ACC112 (cell line): ENCODE results near the gene ALLC.
"Not testable (repeated sequence)": the region's sequence is repeated elsewhere in the genome, so short reads cannot be mapped to it uniquely, and the experiment has no call there.

Source experiments
- H2AFZ ChIP-seq: fragments of 200-600 bp; sonication (generic); one replicate; pipeline ENCODE4 v1.6.0; 2017; ENCODE audit warnings: antibody characterized with exemption, low read length; ENCODE audit not compliant: unreplicated experiment
- H3K27ac ChIP-seq: fragments of 200-600 bp; sonication (generic); 2 replicates; pipeline ENCODE4 v1.5.1; 2014; ENCODE audit warnings: low read depth, mild to moderate bottlenecking, antibody characterized with exemption, low read length, moderate library complexity
- H3K27me3 ChIP-seq: fragments of 200-600 bp; sonication (generic); 2 replicates; pipeline ENCODE4 v1.6.1; 2014; ENCODE audit warnings: mild to moderate bottlenecking, antibody characterized with exemption, low read length, moderate library complexity, mixed read lengths; ENCODE audit not compliant: insufficient read depth
- H3K36me3 ChIP-seq: fragments of 200-600 bp; sonication (generic); 2 replicates; pipeline ENCODE4 v1.6.1; 2016; ENCODE audit warnings: mild to moderate bottlenecking, antibody characterized with exemption, low read length, moderate library complexity, mixed read lengths; ENCODE audit not compliant: insufficient read depth
- H3K4me1 ChIP-seq: fragments of 200-600 bp; sonication (generic); one replicate; pipeline ENCODE4 v1.6.1; 2016; ENCODE audit warnings: low read length, mixed read lengths; ENCODE audit not compliant: insufficient read depth, unreplicated experiment, control insufficient read depth
- H3K4me3 ChIP-seq: fragments of 200-600 bp; sonication (generic); 2 replicates; pipeline ENCODE4 v1.5.1; 2014; ENCODE audit warnings: mild to moderate bottlenecking, low read depth, low read length
- H3K79me2 ChIP-seq: fragments of 200-600 bp; sonication (generic); one replicate; pipeline ENCODE4 v1.6.0; 2016; ENCODE audit warnings: low read length; ENCODE audit not compliant: control insufficient read depth, unreplicated experiment, insufficient read depth

The ALLC gene

DNA sequence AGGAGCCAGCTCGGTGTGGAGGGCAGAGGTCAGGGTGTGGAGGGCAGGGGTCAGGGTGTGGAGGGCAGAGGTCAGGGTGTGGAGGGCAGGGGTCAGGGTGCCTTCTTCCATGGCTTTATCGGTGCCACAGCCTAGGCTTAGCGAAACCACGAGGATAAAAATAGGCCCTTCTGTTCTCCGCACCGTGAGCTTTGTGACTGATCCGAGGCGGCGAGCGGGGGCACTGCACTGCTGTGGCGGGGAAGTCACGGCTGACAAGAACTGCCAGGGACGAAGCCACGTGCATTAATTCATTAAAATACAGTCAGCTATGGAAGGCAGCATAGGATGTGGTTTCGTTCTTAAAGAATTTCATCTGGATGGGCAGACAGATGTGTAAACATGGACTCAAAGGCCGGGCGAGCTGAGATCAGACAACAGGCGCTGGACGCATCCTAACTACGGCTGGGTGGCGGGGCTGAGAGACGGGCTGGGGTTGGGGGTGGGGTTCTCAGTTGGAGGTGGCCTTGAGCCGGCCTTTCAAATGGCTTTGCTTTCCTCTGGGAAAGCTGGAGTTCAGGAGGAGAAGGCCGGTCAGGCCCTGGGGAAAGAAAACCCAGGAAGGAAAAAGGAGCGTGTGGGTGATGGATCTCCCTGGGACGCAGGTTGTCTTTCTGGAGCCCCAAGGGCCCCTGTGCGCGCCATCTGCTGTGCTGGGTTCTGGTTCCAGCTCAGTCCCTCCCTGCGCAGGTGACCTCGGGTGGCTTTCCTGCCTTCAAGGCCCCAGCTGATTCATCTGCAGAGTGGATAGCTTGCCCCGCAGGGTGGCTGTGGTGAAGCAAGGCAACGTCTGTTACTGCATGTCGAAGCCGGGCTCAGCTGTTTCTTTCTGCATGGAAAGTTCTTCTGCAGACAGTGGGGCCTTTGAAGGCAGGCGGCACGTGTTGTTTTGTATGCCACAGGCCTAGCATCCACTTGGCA is 958 bp upstream of the ALLC start:
- no peaks in the 10 kb centered on the region for H3K4me1 ChIP-seq
- no peak overlapping the region for H2AFZ ChIP-seq
- no peaks in the 10 kb centered on the region for H3K27me3 ChIP-seq
- no peak overlapping the region for H3K4me3 ChIP-seq
- no peaks in the 10 kb centered on the region for H3K36me3 ChIP-seq
- no peak overlapping the region for H3K27ac ChIP-seq
- H3K79me2 ChIP-seq = no peaks in the 10 kb centered on the region

DNA sequence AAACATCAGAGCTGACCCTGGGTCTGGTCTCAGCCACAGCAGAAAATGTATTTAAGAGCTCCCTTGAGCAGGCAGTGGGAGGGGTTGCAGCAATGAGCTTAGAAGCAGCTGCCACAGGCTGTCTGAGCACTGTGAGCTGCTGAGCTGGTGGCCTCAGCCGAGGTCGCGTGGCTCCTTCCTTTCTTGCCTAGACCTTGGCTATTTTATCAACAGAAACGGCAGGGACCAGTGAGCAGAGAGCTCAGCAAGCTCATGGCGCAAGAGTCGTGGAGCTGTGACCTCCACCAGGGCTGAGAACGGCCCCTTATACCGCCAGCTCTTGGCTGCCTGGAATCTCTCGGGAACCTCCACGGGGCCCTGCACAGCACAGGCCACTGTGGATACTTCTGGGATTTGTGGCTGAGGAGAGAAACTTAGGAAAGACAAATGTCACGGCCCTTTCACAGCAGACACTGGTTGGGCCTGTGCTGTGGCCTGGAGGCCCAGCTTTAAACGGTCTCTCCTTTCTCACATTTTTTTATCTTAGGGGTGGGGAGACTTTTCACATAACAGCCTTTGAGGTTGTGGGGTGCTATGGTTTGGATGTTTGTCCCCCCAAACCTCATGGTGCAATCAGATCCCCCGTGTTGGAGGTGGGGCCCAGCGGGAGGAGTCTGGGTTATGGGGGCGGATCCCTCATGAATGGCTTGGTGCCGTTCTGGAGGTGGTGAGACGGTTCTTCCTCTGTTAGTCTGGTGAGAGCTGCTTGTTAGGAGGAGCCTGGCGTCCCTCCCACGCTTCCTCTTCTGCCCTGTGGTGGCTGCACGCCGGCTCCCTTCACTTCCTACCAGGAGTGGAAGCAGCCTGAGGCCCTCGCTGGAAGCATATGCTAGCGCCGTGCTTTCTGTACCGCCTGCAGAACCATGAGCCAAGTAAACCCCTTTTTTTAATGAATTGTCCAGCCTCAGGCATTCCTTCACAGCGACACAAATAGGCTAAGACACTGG is 1.7 kb downstream of the ALLC start:
- H3K79me2 ChIP-seq = no peaks in the 10 kb centered on the region
- H3K36me3 ChIP-seq = no peaks in the 10 kb centered on the region
- no peak overlapping the region for H2AFZ ChIP-seq
- peaks cover 6% of the 10 kb centered on the region; the same call in 1 of the 2 replicates for H3K27me3 ChIP-seq
- H3K4me3 ChIP-seq = no peak overlapping the region
- no peaks in the 10 kb centered on the region for H3K4me1 ChIP-seq
- no peak overlapping the region for H3K27ac ChIP-seq

DNA sequence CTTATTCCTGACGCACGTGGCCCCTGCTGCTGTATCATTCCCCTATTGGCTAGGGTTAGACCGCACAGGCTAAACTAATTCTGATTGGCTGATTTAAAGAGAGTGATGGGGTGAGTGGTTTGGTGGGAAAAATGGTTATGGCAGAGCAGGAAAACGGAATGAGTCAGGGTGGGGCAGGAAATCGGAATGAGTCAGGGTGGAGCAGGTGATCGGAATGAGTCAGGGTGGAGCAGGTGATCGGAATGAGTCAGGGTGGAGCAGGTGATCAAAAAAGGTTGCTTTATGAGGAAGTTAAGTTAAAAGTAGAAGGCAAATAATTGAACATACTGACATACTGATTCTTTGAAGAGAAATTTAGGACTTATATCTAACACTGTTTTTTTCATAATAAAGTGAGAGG is 2.6 kb downstream of the ALLC start:
- H3K36me3 ChIP-seq, H2AFZ ChIP-seq, H3K79me2 ChIP-seq, H3K4me3 ChIP-seq, H3K27ac ChIP-seq, H3K4me1 ChIP-seq, H3K27me3 ChIP-seq: not testable (repeated sequence)

DNA sequence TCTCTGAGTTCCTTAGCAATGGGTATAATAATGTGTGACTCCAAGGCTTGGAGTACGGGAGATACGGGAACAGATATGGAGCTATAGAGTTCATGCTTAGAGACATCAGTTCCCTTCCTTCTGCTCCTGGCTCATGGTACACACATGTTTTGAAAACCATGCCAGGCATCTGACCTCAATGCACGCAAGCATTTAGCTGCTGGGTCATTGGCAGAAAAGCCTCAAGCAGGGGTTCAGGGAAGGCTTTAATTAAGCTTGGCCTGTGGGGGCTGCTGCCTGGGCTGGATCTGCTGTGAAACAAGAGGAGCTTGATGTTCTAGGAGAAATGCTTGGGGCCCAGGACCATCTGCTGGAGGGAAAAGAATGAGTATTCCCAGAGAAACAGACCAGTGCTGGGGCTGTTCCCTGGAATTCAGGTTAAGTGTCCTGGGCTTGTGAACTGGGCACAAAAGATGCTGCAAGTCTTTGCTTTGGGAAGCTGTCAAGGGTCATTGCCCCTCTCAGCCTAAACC is 3.2 kb downstream of the ALLC start:
- Histone ChIP-seq H3K27me3 (peaks cover 12% of the 10 kb centered on the region), H3K4me1 (no peaks in the 10 kb centered on the region), H3K36me3 (no peaks in the 10 kb centered on the region), H3K4me3 (no peak overlapping the region), H2AFZ (no peak overlapping the region), H3K79me2 (no peaks in the 10 kb centered on the region), H3K27ac (no peak overlapping the region)

DNA sequence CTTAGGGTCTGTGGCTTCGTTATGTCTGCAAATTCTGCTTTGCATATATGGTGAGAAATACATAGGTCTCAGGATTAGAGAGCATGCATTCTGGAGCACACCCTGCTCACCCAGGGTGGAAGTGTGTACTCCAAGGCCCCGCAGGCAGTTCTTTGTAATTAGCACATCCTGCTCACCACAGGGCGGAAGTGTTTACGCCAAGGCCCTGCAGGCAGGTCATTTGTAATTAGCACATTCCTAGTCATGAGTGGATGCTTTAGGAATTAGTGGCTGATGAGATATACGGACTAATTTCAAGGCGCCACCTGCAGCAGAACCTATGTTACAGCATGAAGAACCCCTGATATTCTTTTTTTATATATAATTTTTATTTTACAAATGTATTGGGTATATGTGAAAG is 4.2 kb downstream of the ALLC start:
- H3K27ac ChIP-seq = no peak overlapping the region
- no peaks in the 10 kb centered on the region for H3K4me1 ChIP-seq
- no peaks in the 10 kb centered on the region for H3K79me2 ChIP-seq
- H3K36me3 ChIP-seq = no peaks in the 10 kb centered on the region
- H3K4me3 ChIP-seq = no peak overlapping the region
- peaks cover 15% of the 10 kb centered on the region for H3K27me3 ChIP-seq
- H2AFZ ChIP-seq = no peak overlapping the region

DNA sequence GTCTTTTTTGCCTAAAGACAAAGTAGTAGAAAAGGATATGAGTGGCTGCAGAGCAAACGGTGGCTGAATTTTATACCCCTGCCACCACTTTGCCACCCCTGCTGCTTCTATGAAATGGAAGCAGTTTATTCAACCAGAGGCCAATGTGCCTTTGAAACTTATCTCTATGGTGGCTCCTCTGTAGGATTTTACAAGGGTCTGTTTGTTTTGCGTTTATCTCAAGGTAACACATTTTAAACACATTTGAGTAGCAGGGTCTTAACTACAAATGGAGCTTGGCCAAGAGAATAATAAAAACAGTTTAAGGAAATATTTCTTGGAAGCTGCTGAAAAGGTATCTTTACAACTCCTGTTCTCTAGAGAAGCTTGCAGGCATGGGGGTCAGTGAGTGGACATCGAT is 6.1 kb downstream of the ALLC start:
- Histone ChIP-seq H3K4me1 (no peaks in the 10 kb centered on the region), H3K36me3 (no peaks in the 10 kb centered on the region), H3K27me3 (peaks cover 15% of the 10 kb centered on the region), H2AFZ (no peak overlapping the region), H3K4me3 (no peak overlapping the region), H3K79me2 (no peaks in the 10 kb centered on the region), H3K27ac (no peak overlapping the region)

DNA sequence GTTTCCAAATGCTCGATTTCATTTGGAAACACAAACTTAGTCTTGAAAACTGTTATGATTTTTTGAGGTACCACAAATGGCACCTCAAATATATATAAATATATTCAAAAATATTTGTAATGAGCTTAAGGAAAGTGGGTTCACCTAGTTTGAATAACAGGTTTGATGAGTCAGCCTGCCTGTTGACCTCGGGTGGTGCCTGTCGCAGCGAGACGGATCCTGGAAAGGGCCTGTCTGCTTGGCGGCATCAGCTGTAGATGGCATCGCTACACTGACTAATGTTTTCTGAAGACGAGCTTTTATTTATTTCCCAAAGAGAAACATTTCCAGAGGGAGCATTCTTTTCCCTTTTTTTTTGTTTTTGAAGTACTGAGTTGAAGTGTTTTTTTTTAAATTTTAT is 6.9 kb downstream of the ALLC start:
- H3K4me1 ChIP-seq = no peaks in the 10 kb centered on the region
- H3K27me3 ChIP-seq = peaks cover 17% of the 10 kb centered on the region
- no peak overlapping the region for H2AFZ ChIP-seq
- H3K79me2 ChIP-seq = no peaks in the 10 kb centered on the region
- no peak overlapping the region for H3K27ac ChIP-seq
- H3K4me3 ChIP-seq = no peak overlapping the region
- no peaks in the 10 kb centered on the region for H3K36me3 ChIP-seq

DNA sequence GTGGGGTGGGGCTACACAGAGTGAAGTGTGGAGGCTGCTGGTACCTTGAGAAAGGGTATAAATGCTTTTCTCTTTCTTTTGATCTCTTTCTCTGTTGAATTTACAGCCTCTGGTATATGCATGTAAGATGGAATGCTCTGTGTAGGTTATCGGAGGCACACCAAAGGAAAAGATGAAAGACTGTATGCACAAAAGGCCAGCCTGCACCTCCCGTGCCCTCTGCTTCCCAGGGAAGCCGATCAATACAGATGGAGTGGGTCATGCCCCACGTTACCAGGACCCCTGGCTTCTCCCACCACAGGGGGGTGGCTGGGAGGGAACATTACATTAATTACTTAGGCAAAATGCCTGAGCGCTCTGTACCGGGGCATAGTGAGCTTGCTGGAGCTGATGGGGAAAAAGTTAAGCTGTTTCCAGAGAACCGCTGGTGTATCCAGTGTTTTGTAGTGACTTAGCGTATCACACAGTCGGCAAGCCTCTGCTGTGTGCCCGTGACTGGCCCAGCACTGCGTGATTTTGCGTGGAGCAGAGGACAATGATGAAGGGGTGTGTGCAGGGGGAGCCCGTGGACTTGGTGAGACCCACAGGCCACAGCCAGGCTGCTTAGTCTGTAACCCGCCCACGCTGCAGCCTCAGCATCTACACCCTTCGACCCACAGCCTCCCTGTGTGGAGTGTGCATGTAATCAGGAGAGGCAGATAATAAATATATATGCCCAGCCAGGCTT is 8.0 kb downstream of the ALLC start:
- H3K27me3 ChIP-seq = peaks cover 17% of the 10 kb centered on the region
- H3K79me2 ChIP-seq = no peaks in the 10 kb centered on the region
- H3K36me3 ChIP-seq = no peaks in the 10 kb centered on the region
- H3K4me3 ChIP-seq = no peak overlapping the region
- no peak overlapping the region for H3K27ac ChIP-seq
- H3K4me1 ChIP-seq = no peaks in the 10 kb centered on the region
- no peak overlapping the region for H2AFZ ChIP-seq

DNA sequence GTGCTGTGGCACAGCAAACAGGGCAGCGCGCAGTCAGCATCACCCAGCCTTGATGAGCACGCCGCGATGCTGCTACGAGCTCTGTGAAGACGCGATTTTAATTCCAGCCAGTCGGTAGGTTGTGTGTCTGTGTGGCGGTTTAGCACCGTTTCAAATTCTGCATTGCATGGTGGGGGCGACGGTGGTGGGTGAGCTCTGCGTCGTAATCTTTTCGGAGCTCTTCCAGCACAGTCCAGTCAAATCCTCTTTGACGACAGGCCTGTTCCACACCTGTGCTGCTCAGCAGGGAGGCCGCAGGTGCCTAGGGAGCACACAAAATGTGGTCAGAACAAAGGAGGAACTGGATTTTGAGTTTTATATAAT is 8.6 kb downstream of the ALLC start:
- Histone ChIP-seq H2AFZ (no peak overlapping the region), H3K36me3 (no peaks in the 10 kb centered on the region), H3K4me1 (no peaks in the 10 kb centered on the region), H3K27ac (no peak overlapping the region), H3K27me3 (peaks cover 17% of the 10 kb centered on the region), H3K79me2 (no peaks in the 10 kb centered on the region), H3K4me3 (no peak overlapping the region)

DNA sequence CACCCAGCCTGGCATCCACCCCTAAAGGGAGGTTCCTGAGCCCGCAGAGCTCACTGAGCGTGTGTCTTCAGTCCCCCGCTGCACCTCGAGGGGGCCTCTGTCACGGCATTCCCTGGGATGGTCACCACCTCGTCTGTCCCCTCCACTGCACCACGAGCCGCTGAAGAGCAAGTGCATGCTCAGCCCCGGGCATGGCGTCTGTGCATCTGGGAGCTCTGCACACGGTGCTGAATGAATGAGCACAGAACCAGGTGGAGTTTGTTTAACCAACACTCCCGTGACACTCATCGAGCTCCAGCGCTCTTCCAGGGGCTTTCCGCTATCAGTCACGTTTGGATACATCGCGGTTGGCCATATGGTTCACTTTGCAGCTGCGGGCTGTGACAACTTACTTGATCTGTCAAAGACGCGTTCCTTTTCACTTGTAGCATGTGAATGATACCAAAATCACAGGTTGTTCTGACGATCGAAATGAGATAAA is 9.2 kb downstream of the ALLC start:
- no peak overlapping the region for H2AFZ ChIP-seq
- H3K4me1 ChIP-seq = no peaks in the 10 kb centered on the region
- no peaks in the 10 kb centered on the region for H3K79me2 ChIP-seq
- H3K36me3 ChIP-seq = no peaks in the 10 kb centered on the region
- H3K27me3 ChIP-seq = peaks cover 17% of the 10 kb centered on the region
- H3K27ac ChIP-seq = no peak overlapping the region
- no peak overlapping the region for H3K4me3 ChIP-seq
